ENCODE results near the gene RAB3A.

Gene RAB3A

DNA sequence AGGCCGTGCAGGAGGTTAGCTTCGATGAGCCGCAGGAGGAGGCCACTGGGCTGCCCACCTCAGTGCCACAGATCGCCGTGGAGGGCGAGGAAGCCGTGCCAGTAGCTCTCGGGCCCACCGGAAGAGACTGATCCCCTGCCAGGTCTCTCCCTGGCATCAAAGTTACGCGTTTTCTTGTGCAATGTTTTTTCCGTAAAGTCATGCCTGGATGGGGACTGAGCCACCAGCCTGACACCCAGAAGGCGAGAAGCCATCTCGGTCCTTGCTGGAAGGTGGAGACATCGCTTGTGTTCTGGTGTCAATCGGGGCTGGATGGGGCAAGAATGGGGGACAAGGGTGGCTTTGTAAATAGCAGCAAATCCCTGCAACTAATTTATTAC is 54.3 kb downstream of the RAB3A start:
- no peak for DNase-seq (ENCODE audit: low read depth)

DNA sequence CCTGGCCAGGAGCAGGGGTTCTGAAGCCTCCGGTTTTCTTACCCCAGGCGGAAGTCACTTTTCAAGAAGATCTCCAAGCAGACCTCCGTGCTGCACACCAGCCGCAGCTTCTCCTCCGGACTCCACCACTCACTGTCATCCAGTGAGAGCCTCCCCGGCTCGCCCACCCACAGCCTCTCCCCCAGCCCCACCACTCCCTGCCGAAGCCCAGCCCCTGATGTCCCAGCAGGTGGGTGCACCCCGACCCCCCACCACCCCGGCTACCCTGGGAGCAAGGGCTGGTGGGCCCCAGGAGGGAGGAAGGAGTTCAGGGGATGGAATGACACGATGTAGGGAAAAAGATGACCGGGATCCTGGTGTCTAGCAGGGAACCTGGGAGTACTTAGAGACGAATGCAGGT is 56.4 kb downstream of the RAB3A start:
- DNase-seq (ENCODE audit: low read depth): no peak

Data from GM04503 (cell line).